GM18873 (cell line): ENCODE measurements around the gene CPA3.

Experiments
- ATAC-seq: cut with Tn5 transposase; IDR thresholded peaks from one replicate; pipeline ENCODE4 v1.9.1; 2021; ENCODE audit warnings: mild to moderate bottlenecking, moderate library complexity, moderate number of reproducible peaks; ENCODE audit not compliant: unreplicated experiment, low FRiP score

CPA3 gene

DNA sequence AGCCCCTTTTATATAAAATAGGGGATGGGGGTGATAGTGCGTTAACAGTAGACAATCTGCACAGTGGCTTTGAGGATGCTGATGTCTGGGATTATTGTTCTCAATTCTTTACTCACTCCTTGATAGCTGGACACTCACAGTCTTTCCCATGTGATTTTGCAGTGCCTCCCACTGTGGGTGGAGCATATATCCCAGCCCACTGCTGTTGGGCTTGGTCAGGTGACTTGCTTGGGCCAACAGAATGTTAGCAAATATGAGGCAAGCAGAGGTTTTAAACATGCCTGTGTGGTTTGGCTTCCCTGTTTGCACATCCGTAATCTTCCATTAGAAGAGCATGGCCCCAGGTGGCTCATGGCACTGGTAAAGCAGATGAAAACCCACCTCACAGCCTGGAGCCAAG, 46.5 kb downstream of the CPA3 start:
- ATAC-seq = no peak

DNA sequence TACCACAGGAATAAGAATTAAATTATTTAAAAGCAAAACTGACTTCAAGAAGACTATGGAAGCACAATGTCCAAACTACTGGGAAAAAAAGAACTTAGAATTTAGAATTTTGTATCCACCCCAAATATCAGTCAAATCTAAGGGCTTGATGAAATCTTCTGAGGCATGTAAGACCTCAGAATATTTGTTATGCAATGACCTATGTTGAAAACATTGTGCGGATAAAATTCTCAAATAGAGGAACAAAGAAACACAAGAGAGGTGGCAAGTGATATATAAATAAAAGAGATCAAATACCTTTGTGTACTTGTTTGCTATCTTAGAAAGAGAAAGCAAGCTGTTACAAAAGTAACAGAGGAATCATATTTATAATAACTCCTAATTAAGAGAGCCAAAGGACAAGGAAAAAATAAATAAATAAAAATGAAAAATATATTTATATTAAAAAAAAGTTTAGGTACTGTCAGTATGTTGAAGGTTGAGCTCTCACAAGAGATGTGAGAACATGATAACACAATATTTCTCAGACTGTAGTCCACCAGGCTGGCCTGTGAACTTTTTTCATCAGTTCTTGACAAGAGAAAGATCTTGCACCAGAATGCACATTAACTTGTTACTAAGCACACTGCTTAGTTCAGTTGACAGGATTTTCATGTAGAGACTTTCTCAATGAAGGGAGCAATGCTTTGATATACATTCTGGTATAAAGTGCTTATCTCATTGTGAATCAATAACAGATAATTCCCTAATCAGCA, 50.0 kb downstream of the CPA3 start:
- no peak for ATAC-seq

DNA sequence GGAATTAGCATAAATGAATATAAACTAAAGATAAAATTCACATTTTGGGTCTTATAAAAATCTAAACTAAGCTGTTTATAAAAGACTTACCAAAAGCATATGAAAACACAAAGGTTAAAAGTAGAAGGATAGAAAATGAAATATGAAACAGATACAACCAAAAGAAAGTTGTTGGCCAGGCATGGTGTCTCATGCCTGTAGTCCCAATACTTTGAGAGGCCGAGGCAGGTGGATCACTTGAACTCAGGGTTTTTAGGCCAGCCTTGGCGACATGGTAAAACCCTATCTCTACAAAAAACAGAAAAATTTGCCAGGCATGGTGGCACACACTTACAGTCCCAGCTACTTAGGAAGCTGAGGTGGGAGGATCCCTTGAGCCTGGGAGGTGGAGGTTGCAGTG, 51.0 kb downstream of the CPA3 start:
- no peak for ATAC-seq

DNA sequence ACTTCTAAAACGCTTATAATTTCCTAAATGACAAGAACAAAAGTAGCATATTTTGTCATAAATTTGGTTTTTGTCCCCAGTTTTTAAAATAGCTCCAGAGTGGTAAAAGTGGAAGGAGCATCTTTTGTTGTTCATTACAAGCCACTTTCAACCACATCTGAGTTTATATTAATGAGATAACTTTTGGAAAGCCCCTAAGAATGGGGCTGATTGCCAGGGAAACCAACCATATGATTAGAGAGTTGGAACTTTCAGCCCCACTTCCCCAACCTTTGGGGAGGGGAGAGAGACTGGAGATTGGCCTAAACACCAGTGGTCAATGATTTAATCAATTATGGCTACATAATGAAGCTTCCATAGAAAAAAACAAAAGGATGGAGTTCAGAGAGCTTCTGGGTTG, 57.4 kb downstream of the CPA3 start:
- ATAC-seq = no peak

DNA sequence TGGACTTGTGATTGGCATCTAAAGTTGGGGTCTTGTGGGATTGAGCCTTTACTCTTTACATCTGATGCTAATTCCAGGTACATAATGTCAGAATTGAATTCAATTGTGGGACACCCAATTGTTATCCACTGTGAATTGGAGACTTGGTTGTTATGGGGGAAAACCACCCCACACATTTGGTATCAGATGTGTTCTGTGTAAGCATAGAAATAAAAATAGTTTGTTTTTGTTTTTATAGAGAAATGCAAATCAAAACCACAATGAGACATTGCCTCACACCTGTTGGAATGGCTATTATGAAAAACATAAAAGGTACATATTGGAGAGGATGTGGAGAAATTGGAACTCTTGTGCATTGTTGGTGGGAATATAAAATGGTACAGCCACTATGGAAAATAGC, 58.5 kb downstream of the CPA3 start:
- ATAC-seq = peak; percentile 61

DNA sequence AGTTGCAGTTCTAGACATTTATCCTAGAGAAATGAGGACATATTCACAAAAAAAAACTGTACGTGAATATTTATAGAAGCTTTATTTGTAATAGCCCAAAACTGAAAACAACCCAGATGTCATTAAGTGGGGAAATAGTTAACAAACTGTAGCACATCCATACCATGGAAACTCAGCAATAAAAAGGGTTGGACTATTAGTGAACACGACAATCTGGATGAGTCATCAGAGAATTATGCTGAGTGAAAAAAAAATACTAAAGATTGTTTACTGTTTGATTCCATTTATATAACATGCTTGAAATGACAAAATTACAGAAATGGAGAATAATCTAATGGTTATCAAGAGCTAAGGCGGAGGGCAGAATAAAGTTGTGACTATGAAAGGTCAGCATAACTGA, 59.5 kb downstream of the CPA3 start:
- no peak for ATAC-seq

DNA sequence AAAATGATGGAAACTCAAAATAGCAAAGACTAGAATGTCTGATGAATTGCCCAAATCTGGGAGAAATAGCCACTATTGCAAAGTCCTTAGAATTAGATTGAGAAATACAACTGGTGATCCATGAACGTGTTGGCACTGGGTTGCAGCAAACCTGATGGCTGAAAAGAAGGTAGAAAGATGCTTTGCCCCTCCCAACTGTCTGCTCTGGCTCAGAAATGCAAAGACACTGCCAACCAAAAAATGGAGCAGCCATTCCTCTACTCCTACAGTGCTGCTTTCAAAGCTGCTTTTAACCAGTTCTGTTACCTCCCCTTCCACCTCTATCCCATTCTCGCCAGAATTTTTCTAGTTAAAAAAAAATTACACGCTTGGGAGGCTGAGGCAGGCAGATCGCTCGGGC, 60.7 kb downstream of the CPA3 start:
- ATAC-seq = no peak

DNA sequence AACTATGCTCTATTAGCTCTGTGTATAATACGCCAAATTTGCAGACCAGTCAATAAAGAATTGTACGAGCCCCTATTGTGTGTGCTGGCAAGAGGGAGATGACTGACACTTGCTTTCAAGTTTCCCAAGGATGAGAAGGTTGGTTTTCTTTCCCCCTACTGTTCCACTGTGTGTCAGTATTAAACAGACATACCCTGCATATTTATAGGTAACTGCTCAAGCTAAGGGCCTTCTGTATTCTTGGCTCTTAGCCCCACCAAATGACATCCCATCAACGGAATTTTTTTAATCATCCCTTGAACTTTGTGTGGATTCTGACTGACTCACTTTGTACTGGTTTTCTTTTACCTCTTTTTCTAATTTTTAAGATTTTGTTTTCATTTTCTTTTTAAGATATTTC, 65.7 kb downstream of the CPA3 start:
- ATAC-seq = no peak

DNA sequence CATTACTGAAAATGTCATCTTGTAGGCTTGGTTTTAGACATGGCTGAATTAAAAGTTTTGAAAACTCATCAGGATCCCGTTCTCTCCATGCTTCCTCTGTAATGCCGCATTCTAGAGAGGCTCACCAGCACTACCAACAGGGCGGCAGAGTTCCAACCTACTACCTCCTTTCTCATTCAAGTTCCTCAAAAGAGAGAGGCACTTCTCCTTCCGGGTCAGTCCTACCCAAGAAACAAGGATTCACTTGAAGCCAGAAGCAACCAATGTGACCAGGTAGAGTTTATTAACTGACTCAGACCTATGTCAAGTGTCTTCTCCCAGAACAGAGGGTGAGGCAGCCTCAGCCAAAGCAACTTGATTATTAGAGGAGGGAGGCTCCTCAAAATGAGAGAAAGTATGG, 66.5 kb downstream of the CPA3 start:
- ATAC-seq = no peak

DNA sequence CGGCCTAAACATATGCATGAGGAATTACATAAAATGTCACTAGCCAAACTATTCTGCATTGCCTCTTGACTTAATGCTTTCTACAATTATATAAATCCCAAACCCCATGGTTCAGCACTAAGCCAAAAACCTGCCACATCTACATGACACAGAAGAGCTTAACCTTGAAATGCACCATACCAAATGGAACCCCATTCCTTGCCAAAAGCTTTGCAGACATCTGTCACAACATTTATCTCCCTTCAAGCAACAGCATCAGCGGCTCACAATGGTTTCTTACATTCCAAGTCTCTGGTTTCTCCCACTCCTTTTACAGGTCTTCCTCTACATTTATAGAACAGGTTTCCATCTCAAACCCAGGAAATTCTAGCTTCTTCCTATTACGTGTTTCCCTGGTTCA, 67.9 kb downstream of the CPA3 start:
- ATAC-seq = no peak

DNA sequence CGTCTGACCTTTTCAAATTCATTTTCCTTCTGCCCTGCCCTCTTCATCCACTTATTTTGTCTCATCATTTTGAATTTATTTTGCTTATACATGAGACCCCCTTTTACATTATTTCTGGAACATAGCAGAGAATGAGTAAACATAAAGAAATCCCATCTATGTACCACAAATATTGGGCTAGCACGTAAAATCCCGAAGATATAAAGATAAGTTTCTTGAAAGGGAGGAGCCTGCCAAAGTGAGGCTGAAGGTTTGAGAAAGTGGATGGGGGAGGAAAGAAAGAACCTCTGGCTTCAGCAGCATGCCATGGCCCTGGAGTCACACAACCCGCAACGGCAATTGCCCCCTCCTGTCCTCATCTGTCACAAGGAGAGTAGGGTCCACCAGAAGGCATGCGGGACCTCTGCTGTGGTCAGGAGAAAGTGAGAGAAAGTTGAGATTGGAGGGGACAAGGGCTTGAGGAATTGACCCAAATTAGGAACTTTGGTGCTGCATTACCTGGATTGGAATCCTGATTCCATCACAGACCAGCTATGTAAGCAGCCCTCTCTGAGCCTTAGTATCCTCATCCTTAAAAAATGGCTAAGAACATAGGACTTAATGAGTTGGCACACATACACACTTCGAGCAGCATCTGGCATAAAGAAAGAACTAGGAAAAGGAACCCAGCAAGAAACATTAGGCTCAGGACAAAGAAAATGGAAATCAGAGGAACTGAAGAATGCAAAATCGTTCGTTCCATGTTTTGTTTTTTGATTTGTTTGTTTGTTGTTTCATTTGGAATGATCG, 72.6 kb downstream of the CPA3 start:
- ATAC-seq = no peak

DNA sequence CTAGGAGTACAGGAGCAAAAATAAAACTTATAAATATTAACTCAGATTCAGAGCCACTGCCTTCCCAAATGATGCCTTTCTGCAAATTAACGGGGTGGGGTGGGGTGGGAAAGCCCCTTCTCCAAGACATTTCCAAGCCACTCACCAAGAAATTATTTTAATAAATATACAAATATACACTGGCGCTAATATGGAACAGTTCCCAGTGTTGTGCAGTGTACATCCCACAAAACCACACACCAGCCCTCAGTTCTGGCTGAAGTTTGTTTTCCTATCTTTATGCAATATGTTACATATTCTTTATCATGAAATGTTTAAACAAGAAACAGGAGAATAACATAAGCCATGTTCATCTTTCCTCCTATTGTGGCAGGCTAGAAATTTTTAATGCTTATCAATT, 73.2 kb downstream of the CPA3 start:
- ATAC-seq = no peak

DNA sequence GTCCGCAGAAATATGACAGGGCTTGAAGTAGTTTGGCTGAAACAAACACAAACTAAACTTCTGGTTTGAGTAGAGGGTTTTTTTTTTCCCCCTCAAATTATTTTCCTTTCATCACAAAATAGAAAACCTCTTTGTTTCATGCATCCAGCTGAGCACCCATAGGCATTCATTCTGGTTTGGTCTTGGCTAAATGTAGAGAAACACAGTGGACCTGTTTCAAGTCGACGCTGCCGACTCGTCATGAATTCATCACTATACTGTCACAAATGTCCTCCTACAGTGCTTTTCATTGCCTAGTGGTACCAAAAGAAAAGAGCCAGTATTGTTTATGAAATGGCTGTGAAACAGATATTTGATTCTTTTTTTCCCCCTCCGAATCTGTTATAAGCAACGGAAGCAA, 73.8 kb downstream of the CPA3 start:
- no peak for ATAC-seq

DNA sequence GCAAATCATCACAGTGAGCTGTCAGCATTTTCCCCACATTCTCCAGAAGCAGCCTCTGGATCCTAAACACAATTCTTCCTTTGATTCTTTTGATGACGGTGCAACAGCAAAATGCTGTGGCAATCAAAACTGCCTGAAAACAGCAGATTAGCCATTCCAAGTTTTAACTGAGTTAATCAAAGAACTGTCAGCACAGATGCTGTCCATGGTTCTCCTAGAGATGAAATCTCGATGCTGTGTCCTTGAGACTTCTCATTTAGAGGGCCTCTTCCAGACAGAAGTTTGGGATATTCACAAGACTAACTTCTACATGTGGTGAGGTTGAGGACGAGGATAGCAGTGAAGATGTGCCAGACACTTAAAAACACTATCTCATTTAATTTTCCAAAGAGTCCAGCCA, 75.9 kb downstream of the CPA3 start:
- no peak for ATAC-seq

DNA sequence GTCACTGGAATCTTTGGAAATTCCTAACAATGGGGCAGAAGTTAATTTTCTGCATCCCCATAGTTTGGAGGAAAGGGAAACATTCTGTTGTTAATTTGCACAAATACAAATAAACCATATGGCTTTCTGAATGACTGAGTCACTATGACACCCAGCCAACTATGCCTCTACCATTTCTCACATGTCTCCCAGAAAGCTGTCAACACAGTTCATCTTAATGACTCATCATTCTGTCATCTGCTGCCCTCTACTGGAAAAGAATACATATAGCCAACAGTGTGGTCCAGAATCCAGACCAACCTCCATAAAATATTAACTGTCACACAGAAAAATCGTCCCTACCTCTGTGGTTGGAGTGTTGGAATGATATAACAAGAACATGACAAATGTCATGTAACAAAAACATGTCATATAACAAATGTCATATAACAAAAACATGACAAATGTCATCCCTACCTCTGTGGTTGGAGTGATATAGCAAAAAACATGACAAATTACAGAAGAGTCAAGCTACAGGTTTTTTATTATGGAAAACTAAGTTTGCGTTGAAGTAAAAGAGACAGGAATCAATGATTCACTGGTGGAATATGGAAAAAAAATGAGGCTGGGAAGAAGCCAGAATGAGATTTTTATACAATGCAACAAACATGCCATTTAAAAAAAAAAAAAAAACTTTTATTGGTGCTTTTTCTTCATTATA, 78.6 kb downstream of the CPA3 start:
- peak; percentile 96 for ATAC-seq

DNA sequence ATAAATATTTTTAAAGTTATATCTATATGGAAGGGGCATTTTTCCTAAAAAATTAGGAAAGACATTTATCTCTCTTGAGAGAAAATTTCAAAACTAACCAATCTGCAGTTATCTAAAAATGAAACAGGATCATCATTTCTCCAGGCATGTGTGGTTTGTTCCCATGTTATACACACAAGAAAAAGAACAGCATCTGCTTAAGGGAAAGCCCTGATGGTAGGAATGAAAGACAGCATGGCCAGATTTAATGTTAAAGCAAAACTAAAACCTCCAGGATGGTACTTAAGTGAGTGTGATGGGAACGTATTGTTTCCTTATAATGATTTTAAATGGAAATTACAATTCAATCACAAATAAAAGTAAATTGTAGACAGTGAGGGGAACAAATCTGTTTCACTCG, 80.0 kb downstream of the CPA3 start:
- ATAC-seq = no peak
